ENCODE measurements around the gene KRT37.
"Not testable (repeated sequence)": the region's sequence is repeated elsewhere in the genome, so short reads cannot be mapped to it uniquely, and the experiment has no call there.

Gene KRT37

DNA sequence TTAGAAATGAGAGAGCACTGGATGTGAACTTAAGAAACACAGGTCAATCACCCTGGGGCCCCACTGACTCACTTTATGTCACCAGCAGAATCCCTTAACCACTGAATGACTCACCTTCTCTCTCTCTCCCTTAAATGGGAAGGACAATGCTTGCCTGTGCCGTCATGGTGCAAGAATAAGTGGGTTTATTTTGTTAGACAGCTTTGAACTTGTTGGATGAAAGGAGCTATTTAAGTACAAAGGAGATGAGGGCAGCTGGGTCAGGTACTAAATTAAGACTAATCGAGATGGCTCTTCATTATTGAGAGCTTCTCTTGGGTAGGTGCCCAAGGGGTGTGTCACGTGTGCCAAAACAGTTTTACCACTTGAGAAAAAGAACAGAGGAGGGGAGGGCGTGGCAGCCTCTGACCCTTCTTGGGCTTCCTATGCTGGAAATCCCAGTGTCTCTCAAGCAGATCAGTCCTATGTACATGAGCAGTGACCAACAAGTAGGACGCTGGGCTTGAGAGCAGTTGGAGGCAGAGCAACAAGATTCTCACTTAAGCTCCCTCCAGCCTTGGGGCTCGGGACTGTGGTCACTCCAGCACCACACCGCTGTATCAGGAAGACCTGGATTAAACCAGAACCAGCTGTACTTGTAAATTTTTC is 20.2 kb downstream of the KRT37 start:
- DNase-seq (ENCODE audit: low read depth in 2 of 2): peak in 1 of 2 donors; percentile 12

DNA sequence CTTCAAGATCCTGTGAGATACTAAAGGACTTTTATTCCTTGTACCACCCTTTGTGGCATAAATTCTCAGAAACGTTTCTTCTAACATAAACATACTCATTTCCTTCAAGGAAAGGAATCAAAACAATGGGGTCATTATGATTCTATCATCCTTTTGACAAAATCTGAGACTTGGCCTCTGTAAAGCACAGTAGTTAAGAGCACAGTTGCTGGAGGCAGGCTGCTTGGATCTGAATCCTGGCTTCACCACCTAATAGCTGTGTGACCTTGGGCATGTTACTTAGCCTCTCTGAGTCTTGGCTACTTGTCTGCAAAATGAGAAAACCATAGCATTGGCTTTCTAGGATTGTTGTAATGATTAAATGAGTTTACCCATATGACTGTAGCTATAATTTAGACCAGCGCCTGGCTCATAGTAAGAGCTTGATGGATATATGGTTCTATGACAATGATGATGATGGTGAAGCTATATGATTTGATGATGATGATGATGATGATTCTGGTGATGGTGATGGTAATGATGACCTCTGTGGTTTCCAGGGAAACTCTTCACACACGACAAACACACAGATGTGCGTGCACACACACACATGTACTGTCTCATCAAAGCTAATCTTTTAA is 20.9 kb downstream of the KRT37 start:
- DNase-seq (ENCODE audit: low read depth in 2 of 2): peak in 1 of 2 donors; percentile 31

DNA sequence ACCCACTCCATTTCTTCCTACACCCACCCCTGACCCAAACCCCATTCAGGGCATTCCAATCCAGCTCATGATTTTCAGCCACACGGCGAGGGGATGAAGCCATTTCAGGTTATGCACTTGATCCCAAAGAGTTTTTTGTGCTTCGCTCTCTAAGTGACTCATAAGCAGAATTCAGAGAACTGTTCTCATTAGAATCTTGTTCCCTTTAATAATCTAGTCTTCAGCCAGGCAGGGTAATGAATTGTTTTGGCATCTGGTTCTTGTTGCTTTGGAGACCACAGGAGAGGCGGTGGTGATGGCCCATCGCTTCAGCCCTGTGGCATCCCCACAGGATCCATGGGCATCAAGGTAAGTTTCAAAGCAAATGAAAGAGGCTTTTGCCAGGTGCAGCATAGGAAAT is 22.2 kb downstream of the KRT37 start:
- DNase-seq (ENCODE audit: low read depth in 2 of 2): no peak

DNA sequence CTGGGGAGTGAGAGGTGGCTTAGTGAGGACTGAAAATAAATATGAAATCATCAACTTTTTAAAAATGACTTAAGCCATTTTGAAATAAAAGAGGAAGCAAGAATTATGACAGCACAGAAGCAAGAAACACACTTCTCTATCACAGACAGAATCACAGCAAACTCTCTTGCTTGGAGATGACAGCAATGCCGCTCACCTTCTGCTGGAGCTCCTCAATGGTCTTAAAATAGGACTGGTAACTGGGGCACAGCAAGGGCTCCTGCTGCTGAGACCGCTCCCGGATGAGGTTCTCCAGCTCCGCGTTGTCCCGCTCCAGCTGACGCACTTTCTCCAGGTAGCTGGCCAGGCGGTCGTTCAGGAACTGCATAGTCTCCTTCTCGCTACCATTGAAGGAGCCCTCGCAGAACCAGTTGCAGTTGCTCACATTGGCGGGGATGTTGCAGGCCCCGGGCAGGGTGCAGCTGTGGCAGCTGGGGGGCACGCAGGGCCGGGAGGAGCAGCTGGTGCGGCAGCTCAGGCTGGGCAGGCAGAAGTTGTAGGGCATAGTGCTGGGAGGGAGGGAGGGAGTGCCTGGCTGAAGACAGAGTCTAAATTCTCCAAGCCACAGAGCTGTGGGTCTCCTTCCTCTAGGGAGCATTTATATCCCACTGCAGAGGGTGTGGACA is 27.3 kb downstream of the KRT37 start, which contains the start of gene KRT31:
KRT31 (minus strand) TSS at position 613 of the 665 bp plus-strand sequence; CDS start at position 544, 69 bp downstream.
- no peak for DNase-seq (ENCODE audit: low read depth in 2 of 2)

DNA sequence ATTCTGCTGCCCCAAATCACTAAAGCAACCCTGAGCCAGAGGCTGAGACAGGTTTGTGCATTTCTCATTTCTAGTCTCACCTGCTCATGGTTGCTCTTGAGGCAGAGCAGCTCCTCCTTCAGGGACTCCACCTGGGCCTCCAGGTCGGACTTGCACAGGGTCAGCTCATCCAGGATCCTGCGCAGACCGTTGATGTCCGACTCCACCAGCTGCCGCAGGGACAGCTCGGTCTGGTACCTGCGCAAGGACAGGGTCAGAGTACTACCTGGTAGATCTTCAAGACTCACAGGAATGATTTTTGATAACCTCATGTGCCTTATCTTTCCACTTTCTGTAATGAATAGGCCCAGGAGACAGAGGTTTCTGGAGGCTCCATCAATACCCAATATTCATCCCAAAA is 28.0 kb downstream of the KRT37 start:
- no peak for DNase-seq (ENCODE audit: low read depth in 2 of 2)

DNA sequence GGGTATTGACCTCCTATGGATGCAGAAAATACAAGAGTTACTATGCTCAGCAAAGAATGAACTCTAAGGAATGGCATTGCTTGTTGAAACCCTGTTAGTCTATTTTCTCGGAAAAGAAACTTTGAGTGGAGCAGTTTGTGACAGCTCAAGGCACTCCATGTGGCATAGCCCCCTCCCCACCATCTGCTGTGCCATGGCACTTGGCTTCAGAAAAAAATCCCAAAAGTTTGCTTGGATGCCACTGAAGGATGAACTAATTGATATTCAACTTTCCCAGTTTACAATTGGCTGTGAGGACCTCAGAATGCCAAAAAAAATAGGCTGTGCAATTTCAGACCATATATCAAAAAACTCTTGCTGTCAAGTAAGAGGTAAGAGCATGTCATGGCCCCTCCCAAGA is 28.8 kb downstream of the KRT37 start:
- DNase-seq (ENCODE audit: low read depth in 2 of 2): no peak

DNA sequence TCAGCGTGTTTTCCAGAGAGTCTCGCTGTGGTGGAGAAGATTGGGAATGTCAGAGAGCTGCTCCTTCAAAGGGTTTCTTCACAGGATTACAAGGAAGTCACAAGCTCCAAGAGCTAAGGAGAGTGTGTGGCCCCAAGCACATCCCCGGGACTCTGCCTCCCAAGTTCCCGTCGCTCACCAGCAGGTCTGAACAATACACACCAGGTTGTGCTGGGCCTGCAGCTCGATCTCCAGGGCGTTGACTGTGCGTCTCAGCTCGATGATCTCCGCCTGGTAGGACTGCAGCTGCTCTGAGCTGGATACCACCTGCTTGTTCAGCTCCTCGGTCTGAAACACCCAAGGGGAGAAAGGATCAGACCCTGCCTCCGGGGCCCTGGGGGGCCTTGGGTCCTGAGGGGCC is 29.3 kb downstream of the KRT37 start:
- not testable (repeated sequence) for DNase-seq (ENCODE audit: low read depth in 2 of 2)

DNA sequence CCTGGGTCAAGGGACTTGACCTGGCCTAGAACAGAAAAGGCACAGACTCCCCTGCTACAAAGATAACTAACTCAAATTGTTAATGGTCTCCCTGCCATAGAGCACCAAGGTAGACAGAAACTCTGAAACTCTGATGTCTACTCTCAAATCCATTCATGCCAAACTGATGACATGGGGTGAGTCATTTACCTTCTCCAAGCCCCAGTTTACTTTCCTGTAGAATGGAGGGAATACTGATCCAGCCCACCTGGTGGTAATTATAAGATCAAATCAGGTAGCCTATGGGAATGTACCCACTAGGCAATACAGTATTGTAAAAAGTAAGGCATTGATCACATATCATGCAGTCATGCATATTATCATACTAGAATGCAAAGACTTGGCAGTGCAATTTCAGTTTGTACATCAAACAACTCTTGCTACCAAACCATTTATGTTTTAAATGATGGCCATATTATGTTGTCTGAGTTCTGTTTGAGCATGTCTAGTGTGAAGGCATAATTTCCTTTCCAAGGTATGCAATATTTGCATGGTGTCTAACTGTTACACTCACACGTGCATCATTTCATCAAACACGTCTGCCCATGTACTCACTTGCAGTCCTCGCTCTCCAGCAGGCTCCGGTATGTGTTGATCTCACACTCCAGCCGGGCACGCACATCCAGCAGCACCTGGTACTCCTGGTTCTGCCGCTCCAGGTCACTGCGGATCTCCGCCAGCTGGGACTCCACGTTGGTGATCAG is 30.0 kb downstream of the KRT37 start:
- DNase-seq (ENCODE audit: low read depth in 2 of 2): no peak

DNA sequence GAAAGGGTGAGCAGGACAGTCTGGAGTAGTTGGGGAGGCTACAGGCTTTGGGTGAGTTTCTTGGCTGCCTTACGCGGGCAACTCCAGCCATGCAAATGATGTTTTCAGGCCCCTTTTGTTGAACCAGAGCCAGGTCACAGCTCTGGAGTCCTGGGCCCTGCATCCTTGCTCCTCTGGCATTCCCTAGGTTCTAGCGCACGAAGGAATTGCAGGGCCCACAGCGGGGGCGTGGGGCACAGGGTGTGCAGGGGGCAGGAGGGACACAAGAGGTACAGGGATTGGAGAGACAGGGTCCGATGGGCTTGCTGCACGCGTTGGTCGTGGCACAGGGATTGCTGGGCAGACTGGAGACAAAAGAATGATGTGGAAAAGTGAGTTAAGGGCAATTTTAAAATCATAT is 30.6 kb downstream of the KRT37 start:
- DNase-seq (ENCODE audit: low read depth in 2 of 2): no peak

DNA sequence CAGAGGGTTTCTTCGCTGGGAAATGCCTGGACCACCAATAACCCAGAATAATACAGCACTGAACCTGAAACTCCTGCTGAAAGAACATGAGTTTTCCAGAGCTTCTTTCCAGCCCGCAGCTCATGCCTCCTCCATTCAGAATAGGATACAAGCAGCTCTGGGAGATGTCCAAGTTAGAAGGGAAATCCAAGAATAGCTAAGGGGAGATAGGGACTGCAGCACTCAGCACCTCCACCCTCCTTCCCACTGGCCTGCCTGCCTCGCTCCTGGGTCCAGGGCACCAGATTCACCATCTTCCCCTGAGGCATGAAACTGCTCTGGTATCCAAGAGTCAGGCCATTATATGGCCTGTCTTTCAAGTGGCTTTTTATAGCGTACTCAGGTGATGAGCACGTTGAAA is 31.1 kb downstream of the KRT37 start:
- DNase-seq (ENCODE audit: low read depth in 2 of 2): no peak

DNA sequence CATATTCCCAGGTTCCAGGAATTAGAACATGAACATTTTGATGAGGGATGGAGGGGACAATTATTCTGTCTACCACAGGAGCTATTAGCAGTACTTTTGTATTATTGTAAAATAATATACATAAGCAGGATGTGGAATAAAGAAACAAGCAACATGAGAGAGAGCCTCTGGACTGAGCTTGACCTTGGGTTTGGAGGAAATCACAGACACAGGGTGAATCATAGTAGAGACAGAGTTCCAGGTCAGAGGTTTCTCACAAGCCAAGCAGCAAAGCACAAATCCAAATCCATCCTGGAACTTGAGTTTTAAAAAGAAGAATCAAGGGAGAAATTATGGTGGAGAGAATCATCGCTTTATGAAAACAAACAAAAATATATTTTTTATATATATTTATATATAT is 32.1 kb downstream of the KRT37 start:
- no peak for DNase-seq (ENCODE audit: low read depth in 2 of 2)

DNA sequence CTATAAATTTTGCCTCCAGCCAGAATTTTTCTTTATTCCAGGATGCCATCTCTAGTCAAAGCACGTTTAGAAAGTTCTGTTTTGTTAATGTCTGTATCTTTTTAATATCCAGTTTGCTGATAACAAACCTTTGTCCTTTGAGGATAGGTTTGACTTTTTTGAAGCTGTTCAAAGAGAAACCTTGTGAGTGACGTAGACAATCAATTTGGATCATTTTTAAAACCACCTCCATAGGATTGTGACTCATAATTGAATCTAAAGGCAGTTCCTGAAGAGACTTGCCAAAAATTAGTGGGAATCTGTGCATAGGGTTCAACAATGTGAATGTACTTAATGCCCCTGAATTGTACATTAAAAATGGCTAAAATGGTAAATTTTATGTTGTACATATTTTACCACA is 32.9 kb downstream of the KRT37 start:
- no peak for DNase-seq (ENCODE audit: low read depth in 2 of 2)

DNA sequence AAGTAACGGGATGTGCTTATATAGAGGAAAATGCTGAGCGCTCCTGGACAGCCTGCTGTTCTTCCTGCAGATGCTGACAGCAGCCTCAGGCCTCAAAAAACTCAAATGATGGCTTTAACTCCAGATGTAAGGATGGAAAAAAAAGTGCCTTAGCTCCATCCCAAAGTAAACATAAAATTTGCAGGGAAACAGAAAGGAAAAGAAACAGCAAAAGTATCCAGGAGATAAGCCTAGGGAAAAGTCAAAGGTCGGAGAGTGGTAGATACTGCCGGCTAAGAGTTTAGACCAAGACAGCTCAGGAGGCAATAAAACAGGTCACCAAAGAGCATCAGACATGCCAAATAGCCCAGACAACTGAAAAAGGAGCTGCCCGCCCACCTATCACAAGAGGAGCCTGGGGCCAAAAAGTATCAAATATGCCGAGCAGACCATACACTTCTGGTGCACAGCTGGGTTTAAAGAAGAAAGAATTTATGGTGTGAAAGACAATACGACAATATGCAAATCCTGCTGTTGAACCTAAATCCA is 33.9 kb downstream of the KRT37 start:
- DNase-seq (ENCODE audit: low read depth in 2 of 2): no peak

DNA sequence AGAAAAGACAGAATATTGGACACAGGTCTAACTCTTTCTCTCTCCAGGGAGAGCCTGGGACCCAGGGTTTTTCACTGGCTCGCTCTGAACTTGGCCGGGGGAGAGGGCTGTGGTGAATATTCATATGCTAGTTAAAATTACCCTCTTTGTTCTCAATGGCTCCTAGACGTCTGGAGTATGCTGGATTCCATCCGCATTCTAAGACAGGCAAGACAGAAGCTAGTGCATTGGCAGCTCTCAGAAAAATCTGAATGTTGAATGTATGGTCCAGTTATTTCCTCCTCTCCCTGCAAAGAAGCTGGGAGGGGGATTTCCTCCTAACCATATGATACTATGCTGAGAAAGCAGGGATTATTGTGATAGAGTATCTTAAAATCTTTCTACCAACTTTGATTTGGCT is 36.7 kb downstream of the KRT37 start:
- no peak for DNase-seq (ENCODE audit: low read depth in 2 of 2)

DNA sequence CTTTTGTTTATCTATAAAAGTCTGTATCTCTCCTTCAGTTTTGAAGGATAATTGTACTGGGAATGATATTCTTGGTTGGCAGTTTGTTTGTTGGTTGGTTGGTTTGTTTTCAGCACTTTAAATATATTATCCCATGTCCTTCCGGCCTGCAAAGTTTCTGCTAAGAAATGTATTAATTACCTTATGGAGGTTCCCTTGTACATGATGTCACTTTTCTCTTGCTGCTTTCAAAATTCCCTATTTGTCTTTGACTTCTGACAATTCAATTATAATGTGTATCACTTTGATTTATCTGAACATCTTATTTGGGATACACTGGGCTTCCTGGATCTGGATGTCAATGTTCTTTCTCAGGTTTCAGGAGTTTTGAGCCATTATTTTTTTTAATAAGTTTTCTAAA is 38.2 kb downstream of the KRT37 start:
- no peak for DNase-seq (ENCODE audit: low read depth in 2 of 2)

DNA sequence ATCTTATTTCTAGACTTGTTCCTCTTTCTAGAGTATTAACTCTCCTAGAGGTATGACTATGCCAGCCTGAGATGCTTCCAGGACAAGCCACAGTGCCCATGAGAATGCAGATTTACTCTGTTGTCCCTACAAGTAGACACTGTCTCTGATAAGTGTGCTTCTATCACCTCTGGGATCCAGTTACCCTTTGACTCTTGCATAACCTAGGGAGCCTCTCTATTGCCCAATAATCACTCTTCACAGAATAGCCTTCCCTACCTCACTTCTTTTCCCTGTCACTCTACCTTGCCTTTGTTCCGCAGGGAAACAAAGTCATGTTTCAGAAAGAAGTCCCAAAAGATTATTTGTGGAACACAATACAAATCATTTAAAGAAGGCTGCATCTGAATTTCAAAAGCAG is 40.7 kb downstream of the KRT37 start:
- DNase-seq (ENCODE audit: low read depth in 2 of 2): no peak

DNA sequence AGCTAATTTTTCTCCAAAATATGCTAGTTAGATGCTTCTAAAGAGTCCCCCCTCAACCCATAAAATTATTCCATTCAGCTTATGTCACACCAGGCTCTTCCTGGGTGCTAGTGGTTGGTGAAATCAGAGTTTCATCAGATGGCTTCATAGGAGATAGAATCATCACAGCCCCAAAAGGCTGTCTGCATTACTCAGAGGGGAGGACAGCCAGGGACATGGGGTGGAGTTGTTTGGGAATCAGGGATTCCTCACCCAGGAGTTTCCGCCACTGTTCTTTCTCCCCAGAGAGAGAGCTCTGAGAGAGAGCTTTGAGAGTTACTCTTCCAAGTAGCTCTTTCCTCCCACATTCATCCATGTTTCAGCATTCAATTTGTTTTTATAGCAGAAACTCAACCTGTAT is 42.0 kb downstream of the KRT37 start:
- DNase-seq (ENCODE audit: low read depth in 2 of 2): no peak

DNA sequence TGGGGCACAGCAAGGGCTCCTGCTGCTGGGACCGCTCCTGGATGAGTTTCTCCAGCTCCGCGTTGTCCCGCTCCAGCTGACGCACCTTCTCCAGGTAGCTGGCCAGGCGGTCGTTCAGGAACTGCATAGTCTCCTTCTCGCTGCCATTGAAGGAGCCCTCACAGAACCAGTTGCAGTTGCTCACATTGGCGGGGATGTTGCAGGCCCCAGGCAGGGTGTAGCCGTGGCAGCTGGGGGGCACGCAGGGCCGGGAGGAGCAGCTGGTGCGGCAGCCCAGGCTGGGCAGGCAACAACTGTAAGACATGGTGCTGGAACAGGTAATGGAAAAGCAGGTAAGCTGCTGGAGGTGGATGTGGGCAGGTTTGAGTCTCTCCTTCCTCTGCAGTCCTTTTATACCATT is 42.4 kb downstream of the KRT37 start, which contains the start of gene KRT34:
KRT34 (minus strand) TSS at position 364 of the 400 bp plus-strand sequence; CDS start at position 304, 60 bp downstream.
- DNase-seq (ENCODE audit: low read depth in 2 of 2): not testable (repeated sequence)

DNA sequence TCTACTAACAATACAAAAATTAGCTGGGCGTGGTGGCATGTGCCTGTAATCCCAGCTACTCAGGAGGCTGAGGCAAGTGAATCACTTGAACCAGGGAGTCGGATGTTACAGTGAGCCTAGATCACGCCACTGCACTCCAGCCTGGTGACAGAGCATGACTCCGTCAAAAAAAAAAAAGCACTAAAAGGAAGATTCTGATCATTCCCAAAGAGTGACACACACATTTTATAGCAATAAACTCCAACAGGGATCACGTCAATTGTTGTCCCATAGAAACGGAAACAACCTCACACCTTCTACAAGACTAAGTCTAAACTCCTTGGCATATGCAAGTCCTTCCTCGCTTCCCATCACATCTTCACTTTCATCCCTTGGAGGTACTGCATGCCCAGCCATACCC is 44.3 kb downstream of the KRT37 start:
- not testable (repeated sequence) for DNase-seq (ENCODE audit: low read depth in 2 of 2)

DNA sequence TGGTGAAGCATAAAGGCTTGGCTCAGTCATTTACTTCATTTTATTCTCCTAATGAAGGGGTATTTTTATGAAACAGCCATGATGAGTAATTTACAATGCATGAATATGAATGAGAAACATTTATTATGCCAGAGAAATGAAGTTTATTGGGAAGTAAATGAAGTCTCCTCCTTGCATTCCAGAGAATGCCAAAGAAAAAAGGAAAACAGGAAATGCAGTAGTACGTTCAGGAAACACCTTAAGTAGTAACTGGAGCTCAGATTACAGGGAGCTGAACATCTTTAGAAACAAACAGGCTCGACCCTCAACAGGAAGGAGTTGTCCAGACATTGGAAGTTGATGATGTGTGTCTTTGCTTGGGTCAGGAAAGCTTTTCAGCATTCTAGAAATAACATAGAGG is 46.8 kb downstream of the KRT37 start:
- DNase-seq (ENCODE audit: low read depth in 2 of 2): no peak

All from activated CD4-positive, alpha-beta T cell treated with anti-CD3 and anti-CD28 coated beads for 24 hours (primary cell).